ENCODE results near the gene FCGR1A.
"Not testable (repeated sequence)": the region's sequence is repeated elsewhere in the genome, so short reads cannot be mapped to it uniquely, and the experiment has no call there.

FCGR1A gene

DNA sequence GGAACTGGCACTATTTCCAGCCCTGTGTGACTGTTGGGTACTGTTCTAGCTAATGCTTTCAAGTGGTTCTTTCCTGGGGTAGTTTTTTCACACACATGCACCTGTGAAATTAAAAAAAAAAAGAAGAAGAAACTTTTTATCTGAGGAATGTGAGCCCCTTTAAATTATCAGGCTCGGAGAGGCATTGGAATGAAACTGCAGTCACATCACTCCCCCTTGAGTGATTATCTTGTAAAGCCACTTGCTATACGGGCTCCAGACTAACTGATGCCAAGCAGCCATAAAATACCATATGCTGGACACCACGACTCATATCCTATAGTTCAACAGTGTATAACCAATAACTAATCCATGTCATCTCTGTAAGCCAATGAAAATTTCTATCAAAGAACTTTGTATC is 5.4 kb upstream of the FCGR1A start:
- not testable (repeated sequence) for H3K9me3 ChIP-seq (ENCODE audit: control insufficient read depth in 2 of 2, low read length in 2 of 2); H3K4me1 ChIP-seq (ENCODE audit: control insufficient read depth in 2 of 2, insufficient read depth in 2 of 2, low read length in 2 of 2); H3K27ac ChIP-seq (ENCODE audit: low read depth in 2 of 2, low read length in 2 of 2); H3K9ac ChIP-seq (ENCODE audit: low read depth in 1 of 2, low read length in 2 of 2); H3K4me3 ChIP-seq (ENCODE audit: low read length in 2 of 2); H3K36me3 ChIP-seq (ENCODE audit: control insufficient read depth in 2 of 2, insufficient read depth in 2 of 2, low read length in 2 of 2); H3K27me3 ChIP-seq (ENCODE audit: control insufficient read depth in 2 of 2, insufficient read depth in 2 of 2, low read length in 2 of 2)

DNA sequence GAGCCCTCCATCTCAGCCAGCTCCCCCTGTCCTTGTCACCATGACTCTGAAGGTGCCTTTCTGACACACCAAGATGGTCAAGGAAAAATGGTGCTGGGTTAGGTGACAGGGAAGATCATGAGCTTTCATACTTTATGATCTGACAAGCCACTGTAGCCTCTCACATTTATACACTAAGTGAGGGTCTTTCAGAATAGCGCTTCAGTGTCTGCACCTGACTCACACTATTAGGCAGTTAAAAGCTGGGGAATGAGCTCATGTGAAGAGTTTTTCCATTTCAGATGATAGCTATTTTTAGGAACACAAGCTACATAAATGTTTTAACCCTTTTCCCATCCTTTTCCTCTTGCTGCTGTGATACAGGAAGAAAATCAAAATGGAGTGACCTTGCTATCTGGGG is 4.2 kb upstream of the FCGR1A start:
- H3K4me3 ChIP-seq (ENCODE audit: low read length in 2 of 2); H3K27ac ChIP-seq (ENCODE audit: low read depth in 2 of 2, low read length in 2 of 2); H3K36me3 ChIP-seq (ENCODE audit: control insufficient read depth in 2 of 2, insufficient read depth in 2 of 2, low read length in 2 of 2); H3K9ac ChIP-seq (ENCODE audit: low read depth in 1 of 2, low read length in 2 of 2); H3K9me3 ChIP-seq (ENCODE audit: control insufficient read depth in 2 of 2, low read length in 2 of 2); H3K4me1 ChIP-seq (ENCODE audit: control insufficient read depth in 2 of 2, insufficient read depth in 2 of 2, low read length in 2 of 2); H3K27me3 ChIP-seq (ENCODE audit: control insufficient read depth in 2 of 2, insufficient read depth in 2 of 2, low read length in 2 of 2): not testable (repeated sequence)

DNA sequence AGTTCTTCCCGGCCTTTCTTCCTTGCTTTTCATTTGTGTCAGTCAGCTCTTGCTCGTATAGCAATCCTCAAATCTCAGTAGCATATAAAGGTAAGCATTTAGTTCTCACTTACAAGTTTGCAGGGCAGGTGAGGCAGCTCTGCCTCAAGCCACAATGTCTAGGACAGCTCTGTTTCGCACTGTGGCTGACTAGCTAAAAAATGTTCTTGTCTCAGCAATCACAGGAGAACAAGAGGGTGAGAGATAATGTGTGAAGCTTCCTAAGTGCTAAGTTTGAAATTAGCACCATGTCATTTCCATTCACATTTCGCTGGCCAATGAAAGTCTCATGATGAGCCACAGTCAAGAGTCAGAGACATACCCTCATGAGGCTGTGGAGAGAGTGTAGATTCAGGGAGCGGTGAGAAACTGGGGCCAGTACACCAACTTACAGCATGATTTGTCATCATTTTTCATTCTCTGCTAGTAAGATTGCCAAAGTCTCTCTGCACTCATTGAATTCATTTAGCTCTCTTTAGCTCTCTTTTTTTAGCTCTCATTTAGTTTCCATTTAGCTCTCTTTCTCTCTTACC is 995 bp upstream of the FCGR1A start:
- H3K9ac ChIP-seq (ENCODE audit: low read depth in 1 of 2, low read length in 2 of 2); H3K9me3 ChIP-seq (ENCODE audit: control insufficient read depth in 2 of 2, low read length in 2 of 2); H3K27me3 ChIP-seq (ENCODE audit: control insufficient read depth in 2 of 2, insufficient read depth in 2 of 2, low read length in 2 of 2); H3K4me1 ChIP-seq (ENCODE audit: control insufficient read depth in 2 of 2, insufficient read depth in 2 of 2, low read length in 2 of 2); H3K36me3 ChIP-seq (ENCODE audit: control insufficient read depth in 2 of 2, insufficient read depth in 2 of 2, low read length in 2 of 2); H3K4me3 ChIP-seq (ENCODE audit: low read length in 2 of 2); H3K27ac ChIP-seq (ENCODE audit: low read depth in 2 of 2, low read length in 2 of 2): not testable (repeated sequence)

DNA sequence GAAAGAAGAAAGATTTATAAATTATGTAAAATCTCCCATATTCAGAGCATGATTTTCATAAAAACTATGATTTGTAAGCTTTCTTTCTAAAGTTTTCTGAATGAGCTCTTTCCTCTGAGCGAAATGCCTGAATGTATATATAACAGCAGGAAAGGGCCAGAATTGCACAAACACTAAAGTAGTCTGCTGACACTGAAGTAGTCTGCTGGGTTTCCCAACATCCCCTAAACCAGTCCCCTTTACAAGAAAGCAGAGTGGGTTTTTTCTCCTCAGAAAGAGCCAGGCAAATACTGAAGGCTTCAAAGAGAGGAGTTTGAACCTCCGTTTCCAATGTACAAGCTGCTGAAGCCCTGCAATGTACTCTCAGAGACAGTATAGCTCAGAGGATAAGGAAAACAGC is 795 bp downstream of the FCGR1A start:
- H3K36me3 ChIP-seq (ENCODE audit: control insufficient read depth in 2 of 2, insufficient read depth in 2 of 2, low read length in 2 of 2); H3K9ac ChIP-seq (ENCODE audit: low read depth in 1 of 2, low read length in 2 of 2); H3K4me3 ChIP-seq (ENCODE audit: low read length in 2 of 2); H3K27me3 ChIP-seq (ENCODE audit: control insufficient read depth in 2 of 2, insufficient read depth in 2 of 2, low read length in 2 of 2); H3K27ac ChIP-seq (ENCODE audit: low read depth in 2 of 2, low read length in 2 of 2); H3K9me3 ChIP-seq (ENCODE audit: control insufficient read depth in 2 of 2, low read length in 2 of 2); H3K4me1 ChIP-seq (ENCODE audit: control insufficient read depth in 2 of 2, insufficient read depth in 2 of 2, low read length in 2 of 2): not testable (repeated sequence)

DNA sequence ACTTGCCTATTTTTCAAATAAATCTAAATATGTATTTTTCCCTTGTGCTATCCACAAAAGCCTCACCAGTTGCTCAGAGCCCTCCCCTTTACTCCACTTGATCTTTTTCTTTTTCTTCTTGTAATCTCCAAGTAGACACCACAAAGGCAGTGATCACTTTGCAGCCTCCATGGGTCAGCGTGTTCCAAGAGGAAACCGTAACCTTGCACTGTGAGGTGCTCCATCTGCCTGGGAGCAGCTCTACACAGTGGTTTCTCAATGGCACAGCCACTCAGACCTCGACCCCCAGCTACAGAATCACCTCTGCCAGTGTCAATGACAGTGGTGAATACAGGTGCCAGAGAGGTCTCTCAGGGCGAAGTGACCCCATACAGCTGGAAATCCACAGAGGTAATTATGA is 1.4 kb downstream of the FCGR1A start:
- H3K9me3 ChIP-seq (ENCODE audit: control insufficient read depth in 2 of 2, low read length in 2 of 2); H3K4me1 ChIP-seq (ENCODE audit: control insufficient read depth in 2 of 2, insufficient read depth in 2 of 2, low read length in 2 of 2); H3K36me3 ChIP-seq (ENCODE audit: control insufficient read depth in 2 of 2, insufficient read depth in 2 of 2, low read length in 2 of 2); H3K9ac ChIP-seq (ENCODE audit: low read depth in 1 of 2, low read length in 2 of 2); H3K27me3 ChIP-seq (ENCODE audit: control insufficient read depth in 2 of 2, insufficient read depth in 2 of 2, low read length in 2 of 2); H3K4me3 ChIP-seq (ENCODE audit: low read length in 2 of 2); H3K27ac ChIP-seq (ENCODE audit: low read depth in 2 of 2, low read length in 2 of 2): not testable (repeated sequence)

DNA sequence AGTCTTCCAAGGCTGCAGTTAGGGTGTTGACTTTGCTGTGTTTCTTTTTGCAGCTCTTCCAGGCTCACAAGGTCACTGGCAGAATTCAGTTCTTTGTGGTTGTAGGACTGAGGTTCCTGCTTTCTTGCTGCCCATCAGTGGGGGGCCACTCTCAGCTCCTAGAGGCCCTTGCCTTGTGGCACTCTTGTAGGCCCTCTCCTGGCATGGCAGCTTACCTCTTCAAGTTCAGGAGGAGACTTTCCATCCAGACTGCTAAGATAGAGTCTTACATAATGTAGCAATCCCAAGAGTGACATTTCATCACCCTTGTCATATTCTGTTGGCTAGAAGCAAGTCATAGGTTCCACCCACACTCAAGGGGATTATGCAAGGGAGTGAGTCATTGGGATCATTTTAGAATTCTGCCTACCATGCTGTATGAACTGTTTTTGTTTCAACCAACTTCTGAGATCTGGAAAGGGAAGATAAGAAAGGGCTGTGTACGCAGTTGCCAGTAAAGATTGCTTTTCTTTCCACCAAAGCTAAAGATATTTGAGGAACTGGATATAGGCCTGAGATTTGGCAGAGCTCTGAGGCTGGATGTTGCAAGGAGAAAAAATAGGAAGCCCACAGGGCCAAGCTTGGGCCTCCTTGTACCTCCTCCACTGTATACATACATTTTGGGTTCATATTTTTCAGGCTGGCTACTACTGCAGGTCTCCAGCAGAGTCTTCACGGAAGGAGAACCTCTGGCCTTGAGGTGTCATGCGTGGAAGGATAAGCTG is 5.4 kb downstream of the FCGR1A start:
- not testable (repeated sequence) for H3K4me3 ChIP-seq (ENCODE audit: low read length in 2 of 2); H3K27ac ChIP-seq (ENCODE audit: low read depth in 2 of 2, low read length in 2 of 2); H3K36me3 ChIP-seq (ENCODE audit: control insufficient read depth in 2 of 2, insufficient read depth in 2 of 2, low read length in 2 of 2); H3K27me3 ChIP-seq (ENCODE audit: control insufficient read depth in 2 of 2, insufficient read depth in 2 of 2, low read length in 2 of 2); H3K4me1 ChIP-seq (ENCODE audit: control insufficient read depth in 2 of 2, insufficient read depth in 2 of 2, low read length in 2 of 2); H3K9me3 ChIP-seq (ENCODE audit: control insufficient read depth in 2 of 2, low read length in 2 of 2); H3K9ac ChIP-seq (ENCODE audit: low read depth in 1 of 2, low read length in 2 of 2)

DNA sequence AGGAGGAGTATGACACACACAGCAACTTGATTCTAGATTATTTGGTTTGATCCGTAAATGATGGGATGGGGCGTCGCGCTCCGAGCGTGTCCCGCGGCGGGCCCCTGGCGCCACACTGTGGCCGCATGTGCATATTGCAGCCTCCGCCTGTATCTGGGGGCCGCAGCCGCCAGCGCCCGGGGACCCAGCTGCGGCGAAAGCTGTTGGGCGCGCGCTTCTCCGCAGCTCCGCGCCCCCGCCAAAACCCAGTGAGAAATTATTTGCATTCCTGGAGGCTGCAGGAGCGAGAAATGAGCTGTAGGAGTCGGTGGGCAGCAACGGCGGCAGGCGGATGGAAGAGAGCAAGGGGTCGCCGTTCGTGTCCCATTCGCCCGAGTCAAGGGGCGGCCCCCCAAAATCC is 10.0 kb downstream of the FCGR1A start:
- Histone ChIP-seq H3K4me3 (ENCODE audit: low read length in 2 of 2) (peak overlapping the region; percentile 62 to 67), H3K9ac (ENCODE audit: low read depth in 1 of 2, low read length in 2 of 2) (peak overlapping the region; percentile 52 to 54), H3K27ac (ENCODE audit: low read depth in 2 of 2, low read length in 2 of 2) (peak overlapping the region; percentile 65 to 68)
- H3K4me1 ChIP-seq (ENCODE audit: control insufficient read depth in 2 of 2, insufficient read depth in 2 of 2, low read length in 2 of 2); H3K36me3 ChIP-seq (ENCODE audit: control insufficient read depth in 2 of 2, insufficient read depth in 2 of 2, low read length in 2 of 2); H3K9me3 ChIP-seq (ENCODE audit: control insufficient read depth in 2 of 2, low read length in 2 of 2); H3K27me3 ChIP-seq (ENCODE audit: control insufficient read depth in 2 of 2, insufficient read depth in 2 of 2, low read length in 2 of 2): not testable (repeated sequence)

DNA sequence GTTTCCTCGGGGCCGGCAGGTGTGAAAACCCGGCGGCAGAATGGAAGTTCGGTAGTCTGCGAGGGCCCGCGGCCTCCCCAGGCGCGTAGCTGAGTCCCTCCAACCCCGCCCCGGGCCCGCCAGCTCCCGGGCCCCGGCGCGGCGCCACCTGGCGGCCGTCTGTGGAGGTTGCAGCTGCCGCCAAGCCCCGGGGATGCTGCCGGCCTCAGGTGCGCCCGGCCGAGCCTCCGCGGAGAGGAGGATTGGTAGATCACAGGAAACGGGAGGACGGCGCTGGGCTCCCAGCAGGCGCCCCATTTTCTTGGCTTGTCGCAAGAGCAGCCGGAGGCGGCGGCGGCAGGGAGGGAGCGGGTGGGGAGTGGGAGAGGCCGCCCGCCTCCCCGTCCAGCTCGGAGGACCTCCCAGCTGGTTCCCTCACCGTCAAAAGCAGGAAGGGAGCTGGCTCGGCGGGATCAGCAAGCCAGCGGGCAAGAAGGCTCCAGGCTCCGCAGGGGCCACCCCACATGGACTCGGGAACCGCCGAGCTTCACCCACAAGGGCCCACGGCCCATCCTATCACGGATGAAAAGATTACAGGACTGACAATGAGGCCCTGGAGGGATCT is 10.5 kb downstream of the FCGR1A start:
- not testable (repeated sequence) for H3K27me3 ChIP-seq (ENCODE audit: control insufficient read depth in 2 of 2, insufficient read depth in 2 of 2, low read length in 2 of 2); H3K36me3 ChIP-seq (ENCODE audit: control insufficient read depth in 2 of 2, insufficient read depth in 2 of 2, low read length in 2 of 2); H3K9me3 ChIP-seq (ENCODE audit: control insufficient read depth in 2 of 2, low read length in 2 of 2); H3K4me1 ChIP-seq (ENCODE audit: control insufficient read depth in 2 of 2, insufficient read depth in 2 of 2, low read length in 2 of 2)
- peak overlapping the region in 1 of 2 donors; percentile 54 for H3K9ac ChIP-seq (ENCODE audit: low read depth in 1 of 2, low read length in 2 of 2)
- H3K4me3 ChIP-seq (ENCODE audit: low read length in 2 of 2) = peak overlapping the region in 1 of 2 donors; percentile 62
- H3K27ac ChIP-seq (ENCODE audit: low read depth in 2 of 2, low read length in 2 of 2) = peak overlapping the region; percentile 65 to 68

DNA sequence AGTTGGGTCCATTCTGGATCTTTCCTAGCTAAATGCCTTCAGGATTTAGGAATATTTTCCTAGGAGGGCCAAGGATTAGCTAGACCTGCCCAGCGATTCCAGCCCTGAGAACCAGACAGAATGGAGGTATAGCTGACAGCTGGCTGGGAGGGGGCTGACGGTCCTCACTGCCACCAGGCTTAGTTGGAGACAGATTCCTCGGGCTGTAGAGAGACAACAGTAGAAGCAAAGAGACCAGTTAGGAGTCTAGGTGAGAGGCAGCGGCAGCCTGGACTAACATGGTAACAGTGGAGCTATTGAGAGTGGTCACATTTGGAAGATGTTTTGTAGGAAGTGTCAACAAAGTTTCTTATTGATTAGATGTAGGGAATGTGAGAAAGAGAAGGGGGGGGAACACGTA is 11.4 kb downstream of the FCGR1A start:
- H3K9ac ChIP-seq (ENCODE audit: low read depth in 1 of 2, low read length in 2 of 2); H3K4me3 ChIP-seq (ENCODE audit: low read length in 2 of 2); H3K27ac ChIP-seq (ENCODE audit: low read depth in 2 of 2, low read length in 2 of 2); H3K9me3 ChIP-seq (ENCODE audit: control insufficient read depth in 2 of 2, low read length in 2 of 2); H3K36me3 ChIP-seq (ENCODE audit: control insufficient read depth in 2 of 2, insufficient read depth in 2 of 2, low read length in 2 of 2); H3K27me3 ChIP-seq (ENCODE audit: control insufficient read depth in 2 of 2, insufficient read depth in 2 of 2, low read length in 2 of 2); H3K4me1 ChIP-seq (ENCODE audit: control insufficient read depth in 2 of 2, insufficient read depth in 2 of 2, low read length in 2 of 2): not testable (repeated sequence)

DNA sequence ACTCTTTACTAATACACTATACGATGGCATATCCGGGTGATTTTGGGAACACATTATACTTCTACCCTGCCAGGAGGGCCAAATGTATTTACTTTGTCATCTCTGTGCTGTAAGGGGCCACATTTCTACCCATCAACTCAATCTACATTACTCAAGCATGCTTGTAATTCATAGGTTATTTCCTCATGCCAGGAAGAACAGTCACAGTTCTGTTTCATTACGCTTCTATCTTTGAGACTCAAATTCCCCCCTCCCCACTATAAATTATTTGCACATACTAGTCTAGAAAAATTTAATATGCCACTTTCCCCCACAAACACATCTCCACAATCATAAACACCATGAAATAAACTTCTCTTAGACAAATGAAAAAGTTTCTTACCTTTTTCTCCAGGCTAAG is 19.1 kb downstream of the FCGR1A start:
- H3K4me3 ChIP-seq (ENCODE audit: low read length in 2 of 2); H3K9me3 ChIP-seq (ENCODE audit: control insufficient read depth in 2 of 2, low read length in 2 of 2); H3K27ac ChIP-seq (ENCODE audit: low read depth in 2 of 2, low read length in 2 of 2); H3K9ac ChIP-seq (ENCODE audit: low read depth in 1 of 2, low read length in 2 of 2); H3K4me1 ChIP-seq (ENCODE audit: control insufficient read depth in 2 of 2, insufficient read depth in 2 of 2, low read length in 2 of 2); H3K27me3 ChIP-seq (ENCODE audit: control insufficient read depth in 2 of 2, insufficient read depth in 2 of 2, low read length in 2 of 2); H3K36me3 ChIP-seq (ENCODE audit: control insufficient read depth in 2 of 2, insufficient read depth in 2 of 2, low read length in 2 of 2): not testable (repeated sequence)

Data from mucosa of rectum (tissue), 2 donors.